Fibroblast of lung (primary cell): ENCODE results near the gene TASOR2. TPM values are rescaled to one million over a fixed set of nuclear protein-coding genes. Genes with fewer than 3 reads are reported as not detected.

ENCODE experiments used
- DNase-seq, 2 donors: peaks; one replicate each; pipeline versions ENCODE4 v3.0.0 to v3.0.0-alpha.2; 2010; ENCODE audit warnings: low read depth in 2 of 2
- H2AFZ ChIP-seq: 2 replicates; pipeline ENCODE4 v1.5.1; 2012; ENCODE audit warnings: low read length, control low read depth, inconsistent platforms
- H3K27ac ChIP-seq: 2 replicates; pipeline ENCODE4 v1.5.1; 2011; ENCODE audit warnings: low read length, control low read depth; ENCODE audit not compliant: insufficient read depth
- H3K27me3 ChIP-seq: 2 replicates; pipeline ENCODE4 v1.5.1; 2011; ENCODE audit warnings: mild to moderate bottlenecking, low read length; ENCODE audit not compliant: control insufficient read depth, insufficient read depth
- H3K36me3 ChIP-seq: 2 replicates; pipeline ENCODE4 v1.5.1; 2011; ENCODE audit warnings: low read length; ENCODE audit not compliant: control insufficient read depth, insufficient read depth
- H3K4me1 ChIP-seq: 2 replicates; pipeline ENCODE4 v1.5.1; 2011; ENCODE audit warnings: low read length; ENCODE audit not compliant: control insufficient read depth, insufficient read depth; ENCODE audit errors: extremely low read depth
- H3K4me2 ChIP-seq: 2 replicates; pipeline ENCODE4 v1.5.1; 2011; ENCODE audit warnings: low read length, control low read depth; ENCODE audit not compliant: insufficient read depth; ENCODE audit errors: extremely low read depth
- H3K4me3 ChIP-seq, 4 experiments: fragments of 200-600 bp in 1 of 4; sonication (generic) in 1 of 4; replicated peaks in 1 of 4; 2 replicates each; pipeline ENCODE4 v1.5.1; 2011 to 2016; ENCODE audit warnings: low read length in 4 of 4, low read depth in 3 of 4, mild to moderate bottlenecking in 3 of 4, control low read depth in 2 of 4, inconsistent platforms in 1 of 4, mixed read lengths in 1 of 4; ENCODE audit not compliant: insufficient read depth in 1 of 4; ENCODE audit errors: control extremely low read depth in 1 of 4
- H3K79me2 ChIP-seq: 2 replicates; pipeline ENCODE4 v1.5.1; 2012; ENCODE audit warnings: mild to moderate bottlenecking, low read length, inconsistent platforms; ENCODE audit not compliant: control insufficient read depth, insufficient read depth
- H3K9ac ChIP-seq: 2 replicates; pipeline ENCODE4 v1.5.1; 2011; ENCODE audit warnings: mild to moderate bottlenecking, low read length, control low read depth; ENCODE audit not compliant: insufficient read depth
- H3K9me3 ChIP-seq: 2 replicates; pipeline ENCODE4 v1.5.1; 2012; ENCODE audit warnings: low read depth, low read length; ENCODE audit not compliant: control insufficient read depth, insufficient read depth
- H4K20me1 ChIP-seq: 2 replicates; pipeline ENCODE4 v1.5.1; 2011; ENCODE audit warnings: low read length; ENCODE audit not compliant: control insufficient read depth, insufficient read depth; ENCODE audit errors: extremely low read depth
- EZH2 ChIP-seq: IDR thresholded peaks from 2 replicates; pipeline ENCODE4 v1.5.1; 2012; ENCODE audit warnings: low read length, control low read depth, mild to moderate bottlenecking; ENCODE audit errors: missing control alignments
- polyA plus RNA-seq, 2 donors: library from polyadenylated mRNA; depleted of rRNA in 1 of 2; stranded (reverse) in 1 of 2; unstranded in 1 of 2; fragments of >200 nt; gene quantifications; 2 replicates each; pipeline ENCODE4 v1.2.1, GENCODE V29; 2011 to 2012; ENCODE audit warnings: missing spikeins in 1 of 2
- total RNA-seq: library from RNA; depleted of rRNA; stranded (reverse); fragments of >200 nt; gene quantifications from 2 replicates; pipeline ENCODE4 v1.2.1, GENCODE V29; 2014
- TF ChIP-seq, protein P1 (sequence below), 2 donors: IDR thresholded peaks in 1 of 2; conservative IDR thresholded peaks in 1 of 2; 1 replicate in 1 of 2; 2 replicates in 1 of 2; pipeline ENCODE4 v1.5.1; 2011 to 2012; ENCODE audit warnings: low read length in 2 of 2, control low read depth in 1 of 2, inconsistent platforms in 1 of 2, low read depth in 1 of 2, mild to moderate bottlenecking in 1 of 2

TASOR2 gene
- total and polyA plus RNA-seq, 2 donors (not counting 1 experiment from before 2014, with no cell fraction given) = 41.1 to 77.9 TPM

DNA sequence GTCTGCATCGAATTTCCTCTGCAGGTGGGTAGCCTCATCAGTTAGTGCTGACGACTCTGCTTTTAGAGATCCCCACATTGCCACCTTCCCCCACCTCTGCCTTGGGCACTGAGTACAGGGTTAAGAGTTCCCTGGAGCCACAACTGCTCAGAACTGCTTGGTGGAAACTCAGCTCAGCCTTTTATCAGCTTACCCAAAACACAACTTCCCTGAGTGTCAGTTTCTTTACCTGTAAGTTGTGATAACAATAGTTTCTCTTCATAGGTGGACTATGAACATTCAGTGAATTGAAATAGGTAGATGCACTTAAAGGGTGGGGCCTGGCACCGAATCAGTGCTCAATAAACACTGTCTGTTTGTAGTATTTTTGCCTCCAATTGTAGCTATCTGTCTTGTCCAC, 29.5 kb upstream of the TASOR2 start:
- Histone ChIP-seq H3K4me1 (peaks cover 2% of the 10 kb centered on the region), H3K4me2 (no peak overlapping the region), H4K20me1 (no peaks in the 10 kb centered on the region), H3K27ac (no peak overlapping the region), H2AFZ (no peak overlapping the region), H3K27me3 (no peaks in the 10 kb centered on the region), H3K9ac (no peak overlapping the region), H3K9me3 (no peaks in the 10 kb centered on the region), H3K79me2 (no peaks in the 10 kb centered on the region), H3K4me3 (no peak overlapping the region), H3K36me3 (no peaks in the 10 kb centered on the region)
- TF ChIP-seq, protein P1, sequence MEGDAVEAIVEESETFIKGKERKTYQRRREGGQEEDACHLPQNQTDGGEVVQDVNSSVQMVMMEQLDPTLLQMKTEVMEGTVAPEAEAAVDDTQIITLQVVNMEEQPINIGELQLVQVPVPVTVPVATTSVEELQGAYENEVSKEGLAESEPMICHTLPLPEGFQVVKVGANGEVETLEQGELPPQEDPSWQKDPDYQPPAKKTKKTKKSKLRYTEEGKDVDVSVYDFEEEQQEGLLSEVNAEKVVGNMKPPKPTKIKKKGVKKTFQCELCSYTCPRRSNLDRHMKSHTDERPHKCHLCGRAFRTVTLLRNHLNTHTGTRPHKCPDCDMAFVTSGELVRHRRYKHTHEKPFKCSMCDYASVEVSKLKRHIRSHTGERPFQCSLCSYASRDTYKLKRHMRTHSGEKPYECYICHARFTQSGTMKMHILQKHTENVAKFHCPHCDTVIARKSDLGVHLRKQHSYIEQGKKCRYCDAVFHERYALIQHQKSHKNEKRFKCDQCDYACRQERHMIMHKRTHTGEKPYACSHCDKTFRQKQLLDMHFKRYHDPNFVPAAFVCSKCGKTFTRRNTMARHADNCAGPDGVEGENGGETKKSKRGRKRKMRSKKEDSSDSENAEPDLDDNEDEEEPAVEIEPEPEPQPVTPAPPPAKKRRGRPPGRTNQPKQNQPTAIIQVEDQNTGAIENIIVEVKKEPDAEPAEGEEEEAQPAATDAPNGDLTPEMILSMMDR (conservative IDR thresholded peaks at IDR 0.05 in 1 of 2, IDR thresholded peaks at IDR 0.05 in 1 of 2; ENCODE audit: low read depth in 1 of 2, low read length in 2 of 2) = no peak
- no peak for TF ChIP-seq EZH2
- DNase-seq = no peak

DNA sequence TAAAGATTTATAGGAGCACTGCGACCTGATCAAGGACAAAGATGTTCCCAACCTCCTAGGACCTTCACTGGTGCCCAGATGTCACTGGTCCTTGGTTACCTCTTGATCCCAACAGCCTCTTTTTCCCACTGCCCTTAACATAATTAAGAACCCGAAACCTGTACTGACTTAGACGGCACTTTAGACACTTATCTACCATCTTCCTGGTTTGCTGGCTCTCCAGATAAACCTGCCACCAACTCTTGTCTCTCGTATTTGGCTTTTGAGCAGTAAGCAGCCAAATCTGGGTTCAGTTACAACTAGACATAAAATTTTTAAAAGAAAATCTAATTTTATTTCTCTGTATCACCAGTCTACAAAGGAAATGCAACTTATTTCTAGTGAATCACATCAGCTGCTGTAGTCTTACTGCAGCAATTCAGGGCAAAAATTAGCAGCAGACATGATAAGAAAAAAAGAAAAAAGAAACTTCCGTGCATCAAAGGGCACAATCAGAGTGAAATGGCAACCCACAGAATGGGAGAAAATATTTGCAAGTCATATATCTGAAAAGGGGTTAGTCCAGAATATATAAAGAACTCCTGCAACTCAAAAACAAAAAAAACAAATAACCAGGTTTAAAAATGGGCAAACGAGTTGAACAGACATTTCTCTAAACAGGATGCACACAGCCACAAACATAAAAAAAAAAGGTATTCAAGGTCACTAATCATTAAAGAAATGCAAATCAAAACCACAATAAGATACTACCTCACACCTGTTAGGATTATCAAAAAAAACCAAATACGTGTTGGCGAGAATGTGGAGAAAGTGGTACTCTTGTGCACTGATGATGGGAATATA, 27.7 kb upstream of the TASOR2 start:
- H3K9me3 ChIP-seq = no peaks in the 10 kb centered on the region
- no peak overlapping the region for H2AFZ ChIP-seq
- TF ChIP-seq, protein P1 (conservative IDR thresholded peaks at IDR 0.05 in 1 of 2, IDR thresholded peaks at IDR 0.05 in 1 of 2; ENCODE audit: low read depth in 1 of 2, low read length in 2 of 2) = no peak
- no peak for TF ChIP-seq EZH2
- H3K4me2 ChIP-seq = no peak overlapping the region
- no peaks in the 10 kb centered on the region for H4K20me1 ChIP-seq
- H3K79me2 ChIP-seq = no peaks in the 10 kb centered on the region
- no peak overlapping the region for H3K9ac ChIP-seq
- peaks cover 3% of the 10 kb centered on the region for H3K4me1 ChIP-seq
- H3K27ac ChIP-seq = no peak overlapping the region
- H3K4me3 ChIP-seq = no peak overlapping the region
- DNase-seq = no peak
- no peaks in the 10 kb centered on the region for H3K36me3 ChIP-seq
- H3K27me3 ChIP-seq = no peaks in the 10 kb centered on the region

DNA sequence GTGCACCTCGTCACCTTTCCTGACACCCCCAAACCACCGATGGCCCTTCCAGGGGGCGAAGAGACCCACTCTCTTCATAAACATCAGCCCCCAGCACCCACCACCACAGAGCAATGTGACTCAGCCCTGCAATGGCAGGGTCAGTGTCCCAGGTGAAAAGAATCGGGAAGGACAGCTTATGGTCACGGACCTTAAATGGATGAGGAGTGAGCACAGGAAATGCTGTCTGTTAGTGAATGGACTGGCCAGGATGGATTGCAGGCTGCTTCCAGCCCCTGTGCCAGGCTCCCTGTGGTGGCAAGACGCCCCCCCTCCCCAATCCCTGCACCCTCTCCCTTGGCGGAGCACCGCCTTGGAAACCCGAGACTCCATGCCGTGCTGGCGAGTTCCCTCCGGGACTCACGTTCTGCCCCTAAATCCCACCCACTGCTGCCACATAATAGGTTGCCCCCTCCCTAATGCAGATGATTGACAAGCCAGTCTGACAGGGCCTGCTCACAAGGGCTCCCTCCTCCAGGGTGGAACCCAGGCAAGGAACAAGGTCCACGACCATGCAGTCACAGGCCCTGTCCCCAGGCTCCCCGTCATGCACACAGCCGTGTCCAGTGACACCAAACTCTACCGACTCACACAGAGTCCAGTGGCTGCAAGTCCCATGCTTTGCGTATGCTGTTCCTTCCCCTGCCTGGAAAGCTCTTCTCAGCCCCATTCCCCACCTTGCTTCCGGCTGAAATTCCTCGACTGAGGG, 25.6 kb upstream of the TASOR2 start:
- no peak for DNase-seq
- Histone ChIP-seq H3K9me3 (no peaks in the 10 kb centered on the region), H3K4me2 (no peak overlapping the region), H4K20me1 (no peaks in the 10 kb centered on the region), H3K4me3 (no peak overlapping the region), H3K36me3 (no peaks in the 10 kb centered on the region), H3K9ac (no peak overlapping the region), H3K4me1 (peaks cover 3% of the 10 kb centered on the region), H2AFZ (no peak overlapping the region), H3K27me3 (no peaks in the 10 kb centered on the region), H3K79me2 (no peaks in the 10 kb centered on the region), H3K27ac (no peak overlapping the region)
- no peak for TF ChIP-seq EZH2
- TF ChIP-seq, protein P1 (conservative IDR thresholded peaks at IDR 0.05 in 1 of 2, IDR thresholded peaks at IDR 0.05 in 1 of 2; ENCODE audit: low read depth in 1 of 2, low read length in 2 of 2) = no peak
